ENCODE results near the gene STX8.

STX8 gene

GRCh38 chr17:9473711-9474110, 101.9 kb downstream of the STX8 start:
- no peaks in the 10 kb centered on the region for H3K36me3 ChIP-seq (ENCODE audit: control insufficient read depth, insufficient read depth, low read length)
- H3K27ac ChIP-seq (ENCODE audit: low read depth, low read length, severe bottlenecking): no peak overlapping the region
- no peak overlapping the region for H3K4me3 ChIP-seq (ENCODE audit: extremely low read depth, insufficient read depth, low read length, poor library complexity, severe bottlenecking)
- no peaks in the 10 kb centered on the region for H3K4me1 ChIP-seq (ENCODE audit: control insufficient read depth, insufficient read depth, low read length, poor library complexity, severe bottlenecking)
- no peaks in the 10 kb centered on the region for H3K9me3 ChIP-seq (ENCODE audit: control insufficient read depth, low read length)
- 94% methylated on average over 3 of the region's 4 CpGs; no CpG with 5 or more reads in 1 of the 2 experiments for WGBS, 2 experiments (ENCODE audit: insufficient coverage in 2 of 2)

DNA sequence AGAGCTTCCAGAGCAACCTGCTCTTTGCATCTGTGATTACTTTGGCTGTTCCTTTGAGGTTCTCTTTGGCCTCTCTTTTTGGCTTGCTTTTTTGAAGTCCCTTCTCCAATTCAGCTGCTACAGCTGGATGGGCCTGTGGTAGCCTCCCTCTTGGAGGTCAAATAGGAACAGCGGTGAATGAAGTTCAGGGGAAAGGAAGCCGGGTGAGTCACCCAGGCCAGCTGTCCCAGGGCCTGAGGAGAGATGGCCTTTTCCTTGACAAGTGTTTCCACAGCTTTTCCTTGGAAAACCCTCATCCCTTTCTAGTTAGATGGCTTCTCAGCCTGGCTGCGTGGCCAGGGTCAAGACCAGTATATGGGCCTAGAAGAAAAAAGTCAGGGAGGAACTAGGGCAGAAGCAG, 103.1 kb downstream of the STX8 start:
- Histone ChIP-seq H3K36me3 (ENCODE audit: control insufficient read depth, insufficient read depth, low read length) (no peaks in the 10 kb centered on the region), H3K4me3 (ENCODE audit: extremely low read depth, insufficient read depth, low read length, poor library complexity, severe bottlenecking) (no peak overlapping the region), H3K9me3 (ENCODE audit: control insufficient read depth, low read length) (no peaks in the 10 kb centered on the region), H3K27ac (ENCODE audit: low read depth, low read length, severe bottlenecking) (no peak overlapping the region), H3K4me1 (ENCODE audit: control insufficient read depth, insufficient read depth, low read length, poor library complexity, severe bottlenecking) (no peaks in the 10 kb centered on the region)
- 79 to 100% methylated on average over 2 to 3 of the region's 3 CpGs for WGBS, 2 experiments (ENCODE audit: insufficient coverage in 2 of 2)

DNA sequence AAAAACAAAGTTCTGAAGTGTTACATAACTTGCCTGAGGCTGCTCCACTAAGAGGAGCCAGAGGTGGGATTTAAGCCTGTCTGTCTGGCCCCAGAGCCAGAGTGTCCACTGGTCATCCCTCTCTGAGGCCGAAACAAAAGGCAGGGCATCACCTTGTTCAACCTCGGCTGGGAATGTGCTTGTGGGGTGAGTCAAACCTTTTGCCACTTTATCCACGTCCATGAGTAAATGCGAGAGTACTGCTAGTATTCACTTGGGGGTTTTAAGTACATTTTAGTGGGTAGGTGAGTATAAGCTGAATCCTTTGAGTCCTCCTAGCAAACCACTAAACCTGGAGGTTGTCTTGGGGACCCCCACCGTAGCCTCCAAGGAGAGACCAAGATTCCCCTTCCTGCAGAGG, 103.5 kb downstream of the STX8 start:
- Histone ChIP-seq H3K36me3 (ENCODE audit: control insufficient read depth, insufficient read depth, low read length) (no peaks in the 10 kb centered on the region), H3K9me3 (ENCODE audit: control insufficient read depth, low read length) (no peaks in the 10 kb centered on the region), H3K4me1 (ENCODE audit: control insufficient read depth, insufficient read depth, low read length, poor library complexity, severe bottlenecking) (no peaks in the 10 kb centered on the region), H3K27ac (ENCODE audit: low read depth, low read length, severe bottlenecking) (no peak overlapping the region), H3K4me3 (ENCODE audit: extremely low read depth, insufficient read depth, low read length, poor library complexity, severe bottlenecking) (no peak overlapping the region)
- 89 to 100% methylated on average over 3 of the region's 5 CpGs for WGBS, 2 experiments (ENCODE audit: insufficient coverage in 2 of 2)

- Histone ChIP-seq H3K9me3 (ENCODE audit: control insufficient read depth, low read length) (no peaks in the 10 kb centered on the region), H3K4me3 (ENCODE audit: extremely low read depth, insufficient read depth, low read length, poor library complexity, severe bottlenecking) (no peak overlapping the region), H3K27ac (ENCODE audit: low read depth, low read length, severe bottlenecking) (peak overlapping the region; percentile 37), H3K4me1 (ENCODE audit: control insufficient read depth, insufficient read depth, low read length, poor library complexity, severe bottlenecking) (no peaks in the 10 kb centered on the region), H3K36me3 (ENCODE audit: control insufficient read depth, insufficient read depth, low read length) (no peaks in the 10 kb centered on the region)
- 82 to 86% methylated on average over 3 to 4 of the region's 4 CpGs for WGBS, 2 experiments (ENCODE audit: insufficient coverage in 2 of 2)
These were observed 105.4 kb downstream of the STX8 start for GRCh38 chr17:9470171-9470570.

DNA sequence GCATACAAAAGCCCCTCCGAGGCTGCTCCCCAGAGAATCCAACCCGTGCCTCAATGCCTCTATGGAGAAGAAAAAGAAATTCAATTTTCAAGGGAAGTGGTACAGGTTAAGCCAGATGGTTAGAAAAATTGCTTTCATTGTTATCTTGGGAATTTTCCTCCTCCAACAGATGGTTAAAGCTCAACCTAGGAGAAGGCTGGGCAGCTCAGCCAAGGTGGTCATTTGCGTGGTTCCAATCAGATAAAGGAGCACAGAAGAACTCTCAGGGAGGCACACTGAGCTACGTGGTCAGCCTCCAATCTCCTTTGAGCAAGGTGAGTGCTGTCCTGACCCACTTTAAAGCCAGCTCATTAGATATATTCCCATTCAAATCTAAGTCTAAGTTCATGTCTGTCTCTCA, 106.7 kb downstream of the STX8 start:
- H3K9me3 ChIP-seq (ENCODE audit: control insufficient read depth, low read length): no peaks in the 10 kb centered on the region
- H3K4me3 ChIP-seq (ENCODE audit: extremely low read depth, insufficient read depth, low read length, poor library complexity, severe bottlenecking): no peak overlapping the region
- 86 to 88% methylated on average over 2 to 3 of the region's 4 CpGs for WGBS, 2 experiments (ENCODE audit: insufficient coverage in 2 of 2)
- no peaks in the 10 kb centered on the region for H3K36me3 ChIP-seq (ENCODE audit: control insufficient read depth, insufficient read depth, low read length)
- H3K27ac ChIP-seq (ENCODE audit: low read depth, low read length, severe bottlenecking): no peak overlapping the region
- no peaks in the 10 kb centered on the region for H3K4me1 ChIP-seq (ENCODE audit: control insufficient read depth, insufficient read depth, low read length, poor library complexity, severe bottlenecking)

GRCh38 chr17:9468532-9468931, 107.1 kb downstream of the STX8 start:
- no peaks in the 10 kb centered on the region for H3K36me3 ChIP-seq (ENCODE audit: control insufficient read depth, insufficient read depth, low read length)
- no peak overlapping the region for H3K27ac ChIP-seq (ENCODE audit: low read depth, low read length, severe bottlenecking)
- H3K4me3 ChIP-seq (ENCODE audit: extremely low read depth, insufficient read depth, low read length, poor library complexity, severe bottlenecking): no peak overlapping the region
- no peaks in the 10 kb centered on the region for H3K4me1 ChIP-seq (ENCODE audit: control insufficient read depth, insufficient read depth, low read length, poor library complexity, severe bottlenecking)
- no peaks in the 10 kb centered on the region for H3K9me3 ChIP-seq (ENCODE audit: control insufficient read depth, low read length)
- WGBS, 2 experiments (ENCODE audit: insufficient coverage in 2 of 2): 85 to 90% methylated on average over 8 to 9 of the region's 10 CpGs

DNA sequence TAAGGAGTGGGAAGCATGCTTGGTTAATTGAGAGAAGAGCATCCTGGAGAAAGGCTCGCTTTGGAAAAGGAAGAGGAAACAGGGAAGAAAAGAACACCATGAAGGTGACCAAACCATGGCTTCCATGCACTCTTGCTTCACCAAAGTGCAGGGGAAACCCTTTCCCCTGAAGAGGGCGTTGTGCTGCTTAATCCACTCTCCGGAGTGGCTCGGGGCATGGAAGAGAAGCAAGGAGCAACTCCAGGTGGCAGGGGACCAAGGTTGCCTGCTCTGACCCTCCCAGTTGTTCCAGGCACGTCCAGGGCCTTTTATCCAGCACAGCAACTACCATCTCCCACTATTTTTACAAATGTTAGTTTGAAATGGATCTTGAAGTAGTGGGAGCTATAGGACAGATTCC, 108.1 kb downstream of the STX8 start:
- no peaks in the 10 kb centered on the region for H3K9me3 ChIP-seq (ENCODE audit: control insufficient read depth, low read length)
- H3K4me1 ChIP-seq (ENCODE audit: control insufficient read depth, insufficient read depth, low read length, poor library complexity, severe bottlenecking): no peaks in the 10 kb centered on the region
- no peak overlapping the region for H3K4me3 ChIP-seq (ENCODE audit: extremely low read depth, insufficient read depth, low read length, poor library complexity, severe bottlenecking)
- H3K36me3 ChIP-seq (ENCODE audit: control insufficient read depth, insufficient read depth, low read length): no peaks in the 10 kb centered on the region
- 48 to 68% methylated on average over 4 of the region's 5 CpGs for WGBS, 2 experiments (ENCODE audit: insufficient coverage in 2 of 2)
- H3K27ac ChIP-seq (ENCODE audit: low read depth, low read length, severe bottlenecking): no peak overlapping the region

DNA sequence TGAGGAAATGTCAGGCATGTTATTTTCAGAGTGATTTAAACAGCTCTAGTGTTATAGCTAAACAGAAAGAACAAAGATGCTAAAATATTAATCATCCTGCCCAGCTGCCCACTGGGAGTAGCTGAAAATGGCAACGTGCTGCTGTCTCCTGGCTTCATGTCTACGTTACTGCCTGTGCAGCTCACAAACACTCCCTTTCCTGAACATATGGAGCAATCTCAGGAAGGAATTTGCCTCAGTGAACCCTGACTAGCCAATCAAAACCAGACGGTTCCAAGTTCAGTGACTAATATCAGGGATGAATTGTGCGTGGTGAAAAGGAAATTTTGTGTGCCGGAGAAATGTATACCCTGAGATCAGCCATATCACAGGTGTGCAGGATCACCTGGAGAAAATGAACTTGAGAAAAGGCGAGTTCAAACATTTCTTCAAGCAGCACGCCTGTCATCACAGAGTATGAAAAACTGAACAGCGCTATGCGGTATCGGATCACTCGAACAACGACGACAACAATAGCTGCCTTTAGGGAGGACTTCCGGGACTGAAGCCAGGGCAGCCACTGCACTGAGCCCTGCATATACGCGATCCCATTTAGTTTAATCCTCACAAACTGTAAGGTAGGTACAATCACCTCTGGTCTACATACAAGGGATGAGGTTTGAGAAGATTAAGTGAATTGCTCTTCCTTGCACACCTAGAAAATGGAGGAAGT, 110.3 kb downstream of the STX8 start:
- H3K4me3 ChIP-seq (ENCODE audit: extremely low read depth, insufficient read depth, low read length, poor library complexity, severe bottlenecking): no peak overlapping the region
- 94 to 96% methylated on average over 15 to 16 of the region's 16 CpGs for WGBS, 2 experiments (ENCODE audit: insufficient coverage in 2 of 2)
- H3K27ac ChIP-seq (ENCODE audit: low read depth, low read length, severe bottlenecking): no peak overlapping the region
- H3K36me3 ChIP-seq (ENCODE audit: control insufficient read depth, insufficient read depth, low read length): no peaks in the 10 kb centered on the region
- no peaks in the 10 kb centered on the region for H3K4me1 ChIP-seq (ENCODE audit: control insufficient read depth, insufficient read depth, low read length, poor library complexity, severe bottlenecking)
- H3K9me3 ChIP-seq (ENCODE audit: control insufficient read depth, low read length): no peaks in the 10 kb centered on the region

- Histone ChIP-seq H3K9me3 (ENCODE audit: control insufficient read depth, low read length) (peaks cover 4% of the 10 kb centered on the region), H3K4me3 (ENCODE audit: extremely low read depth, insufficient read depth, low read length, poor library complexity, severe bottlenecking) (no peak overlapping the region), H3K36me3 (ENCODE audit: control insufficient read depth, insufficient read depth, low read length) (no peaks in the 10 kb centered on the region), H3K27ac (ENCODE audit: low read depth, low read length, severe bottlenecking) (no peak overlapping the region), H3K4me1 (ENCODE audit: control insufficient read depth, insufficient read depth, low read length, poor library complexity, severe bottlenecking) (no peaks in the 10 kb centered on the region)
- WGBS, 2 experiments (ENCODE audit: insufficient coverage in 2 of 2): 96 to 98% methylated on average over 6 of the region's 6 CpGs
These were observed 118.6 kb downstream of the STX8 start for GRCh38 chr17:9457005-9457404.

- Histone ChIP-seq H3K27ac (ENCODE audit: low read depth, low read length, severe bottlenecking) (no peak overlapping the region), H3K9me3 (ENCODE audit: control insufficient read depth, low read length) (peaks cover 4% of the 10 kb centered on the region), H3K36me3 (ENCODE audit: control insufficient read depth, insufficient read depth, low read length) (no peaks in the 10 kb centered on the region), H3K4me1 (ENCODE audit: control insufficient read depth, insufficient read depth, low read length, poor library complexity, severe bottlenecking) (no peaks in the 10 kb centered on the region), H3K4me3 (ENCODE audit: extremely low read depth, insufficient read depth, low read length, poor library complexity, severe bottlenecking) (no peak overlapping the region)
- WGBS, 2 experiments (ENCODE audit: insufficient coverage in 2 of 2): 100% methylated on average over 1 of the region's 1 CpG; no CpG with 5 or more reads in 1 of the 2 experiments
These were observed 119.3 kb downstream of the STX8 start for GRCh38 chr17:9456330-9456729.

- no peaks in the 10 kb centered on the region for H3K4me1 ChIP-seq (ENCODE audit: control insufficient read depth, insufficient read depth, low read length, poor library complexity, severe bottlenecking)
- no peak overlapping the region for H3K4me3 ChIP-seq (ENCODE audit: extremely low read depth, insufficient read depth, low read length, poor library complexity, severe bottlenecking)
- H3K36me3 ChIP-seq (ENCODE audit: control insufficient read depth, insufficient read depth, low read length): no peaks in the 10 kb centered on the region
- no CpG with 5 or more reads among the region's 1 CpG for WGBS, 2 experiments (ENCODE audit: insufficient coverage in 2 of 2)
- no peaks in the 10 kb centered on the region for H3K9me3 ChIP-seq (ENCODE audit: control insufficient read depth, low read length)
- no peak overlapping the region for H3K27ac ChIP-seq (ENCODE audit: low read depth, low read length, severe bottlenecking)
These were observed 123.7 kb downstream of the STX8 start for GRCh38 chr17:9451934-9452333.
